SU-DHL-6 (cell line): ENCODE results near the gene PPP1CA.

ENCODE experiments used
- H2AFZ ChIP-seq: fragments of 200-600 bp; sonication (generic); 2 replicates; pipeline ENCODE4 v1.6.1; 2014; ENCODE audit warnings: low read depth, mild to moderate bottlenecking, moderate library complexity, mixed read lengths, antibody characterized with exemption, low read length; ENCODE audit not compliant: severe bottlenecking
- H3F3A ChIP-seq: fragments of 200-600 bp; shearing (Covaris generic); 2 replicates; pipeline ENCODE4 v1.6.0; 2016; ENCODE audit warnings: antibody characterized with exemption, mild to moderate bottlenecking; ENCODE audit not compliant: insufficient read depth
- H3K27ac ChIP-seq: fragments of 200-600 bp; sonication (generic); 2 replicates; pipeline ENCODE4 v1.5.1; 2016; ENCODE audit warnings: low read depth, mild to moderate bottlenecking, low read length, moderate library complexity, mixed read lengths
- H3K27me3 ChIP-seq: fragments of 200-600 bp; sonication (generic), shearing (Covaris generic); 2 replicates; pipeline ENCODE4 v1.6.0; 2014; ENCODE audit warnings: mild to moderate bottlenecking, low read length
- H3K36me3 ChIP-seq: fragments of 200-600 bp; sonication (generic); 2 replicates; pipeline ENCODE4 v1.6.1; 2014; ENCODE audit warnings: mild to moderate bottlenecking, low read length, mixed read lengths
- H3K4me2 ChIP-seq: fragments of 300-600, 200-600 bp; shearing (Covaris generic), sonication (generic); 2 replicates; pipeline ENCODE4 v1.6.0; 2014; ENCODE audit warnings: low read length, low read depth, mild to moderate bottlenecking; ENCODE audit not compliant: poor library complexity, severe bottlenecking
- H3K4me3 ChIP-seq: fragments of 200-600 bp; sonication (generic); 2 replicates; pipeline ENCODE4 v1.5.1; 2014; ENCODE audit warnings: antibody characterized with exemption, low read length, mild to moderate bottlenecking, mixed read lengths; ENCODE audit not compliant: insufficient read depth, poor library complexity, severe bottlenecking
- H3K79me2 ChIP-seq: fragments of 200-600 bp; sonication (generic); 2 replicates; pipeline ENCODE4 v1.6.1; 2014; ENCODE audit warnings: mild to moderate bottlenecking, low read length, moderate library complexity; ENCODE audit not compliant: insufficient read depth
- H3K9ac ChIP-seq: fragments of 200-600 bp; sonication (generic); 2 replicates; pipeline ENCODE4 v1.7.0; 2014; ENCODE audit warnings: mild to moderate bottlenecking, low read length
- H3K9me2 ChIP-seq: fragments of 200-600 bp; sonication (generic); replicated peaks from 2 replicates; pipeline ENCODE4 v1.6.1; 2014; ENCODE audit warnings: low read length; ENCODE audit not compliant: insufficient read depth
- H3K9me3 ChIP-seq: fragments of 200-600 bp; sonication (generic); 2 replicates; pipeline ENCODE4 v1.6.1; 2014; ENCODE audit warnings: low read length, mixed read lengths; ENCODE audit not compliant: insufficient read depth
- H4K20me1 ChIP-seq: fragments of 200-600 bp; sonication (generic); 2 replicates; pipeline ENCODE4 v1.6.1; 2014; ENCODE audit warnings: low read depth, mild to moderate bottlenecking, antibody characterized with exemption, low read length, moderate library complexity, mixed read lengths
- EZH2phosphoT487 ChIP-seq: fragments of 200-600 bp; sonication (generic), shearing (Covaris generic); conservative IDR thresholded peaks from 2 replicates; pipeline ENCODE4 v1.6.1; 2018; ENCODE audit warnings: mild to moderate bottlenecking, antibody characterized with exemption, low read length, moderate library complexity, mixed read lengths
- TF ChIP-seq, protein P1 (sequence below): fragments of 200-600 bp; sonication (generic); IDR thresholded peaks from one replicate; pipeline ENCODE4 v1.5.1; 2017; ENCODE audit warnings: antibody characterized with exemption, mild to moderate bottlenecking, low read length, moderate library complexity; ENCODE audit not compliant: insufficient read depth, poor library complexity, severe bottlenecking

The PPP1CA gene

DNA sequence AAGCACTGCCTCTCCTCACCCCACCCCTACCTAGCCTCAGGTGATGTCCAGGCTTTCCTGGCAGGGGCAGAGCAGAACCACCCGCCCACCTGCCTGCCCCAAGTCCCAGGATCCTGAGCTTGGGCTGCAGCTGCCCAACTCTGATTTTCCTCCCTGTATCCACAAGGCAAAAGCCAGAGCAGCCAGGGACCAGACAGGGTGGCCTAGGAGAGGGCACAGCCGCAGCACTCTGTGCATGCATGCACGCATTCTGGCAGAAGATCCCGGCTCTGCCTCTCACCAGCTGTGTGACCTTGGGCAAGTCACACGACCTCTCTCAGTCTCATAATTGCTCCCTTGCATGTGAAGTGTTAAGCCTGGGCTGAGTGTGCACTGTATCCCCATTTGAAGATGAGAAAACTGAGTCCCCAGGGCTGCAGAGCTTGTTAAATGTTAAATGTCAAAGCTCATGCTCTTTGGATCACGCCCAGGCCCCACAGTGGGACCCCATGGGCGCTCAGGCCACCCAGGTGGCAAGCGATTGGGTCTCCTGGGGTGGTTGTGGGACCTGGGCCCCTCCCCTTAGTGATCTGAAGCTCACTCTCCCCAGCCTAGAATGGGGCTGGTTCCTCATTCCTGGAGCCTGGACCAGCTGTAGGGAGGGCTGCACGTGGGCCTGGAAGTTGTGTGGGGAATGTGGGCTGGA is 11.0 kb upstream of the PPP1CA start:
- Histone ChIP-seq H4K20me1 (no peaks in the 10 kb centered on the region), H3K4me2 (no peak overlapping the region), H3K9me3 (no peaks in the 10 kb centered on the region), H3K4me3 (no peak overlapping the region), H2AFZ (no peak overlapping the region), H3F3A (peaks cover 22% of the 10 kb centered on the region), H3K79me2 (no peaks in the 10 kb centered on the region), H3K27me3 (no peaks in the 10 kb centered on the region), H3K9me2 (no peaks in the 10 kb centered on the region), H3K9ac (no peak overlapping the region), H3K27ac (no peak overlapping the region), H3K36me3 (no peaks in the 10 kb centered on the region)
- no peak for TF ChIP-seq EZH2phosphoT487
- TF ChIP-seq, protein P1, sequence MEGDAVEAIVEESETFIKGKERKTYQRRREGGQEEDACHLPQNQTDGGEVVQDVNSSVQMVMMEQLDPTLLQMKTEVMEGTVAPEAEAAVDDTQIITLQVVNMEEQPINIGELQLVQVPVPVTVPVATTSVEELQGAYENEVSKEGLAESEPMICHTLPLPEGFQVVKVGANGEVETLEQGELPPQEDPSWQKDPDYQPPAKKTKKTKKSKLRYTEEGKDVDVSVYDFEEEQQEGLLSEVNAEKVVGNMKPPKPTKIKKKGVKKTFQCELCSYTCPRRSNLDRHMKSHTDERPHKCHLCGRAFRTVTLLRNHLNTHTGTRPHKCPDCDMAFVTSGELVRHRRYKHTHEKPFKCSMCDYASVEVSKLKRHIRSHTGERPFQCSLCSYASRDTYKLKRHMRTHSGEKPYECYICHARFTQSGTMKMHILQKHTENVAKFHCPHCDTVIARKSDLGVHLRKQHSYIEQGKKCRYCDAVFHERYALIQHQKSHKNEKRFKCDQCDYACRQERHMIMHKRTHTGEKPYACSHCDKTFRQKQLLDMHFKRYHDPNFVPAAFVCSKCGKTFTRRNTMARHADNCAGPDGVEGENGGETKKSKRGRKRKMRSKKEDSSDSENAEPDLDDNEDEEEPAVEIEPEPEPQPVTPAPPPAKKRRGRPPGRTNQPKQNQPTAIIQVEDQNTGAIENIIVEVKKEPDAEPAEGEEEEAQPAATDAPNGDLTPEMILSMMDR: no peak

DNA sequence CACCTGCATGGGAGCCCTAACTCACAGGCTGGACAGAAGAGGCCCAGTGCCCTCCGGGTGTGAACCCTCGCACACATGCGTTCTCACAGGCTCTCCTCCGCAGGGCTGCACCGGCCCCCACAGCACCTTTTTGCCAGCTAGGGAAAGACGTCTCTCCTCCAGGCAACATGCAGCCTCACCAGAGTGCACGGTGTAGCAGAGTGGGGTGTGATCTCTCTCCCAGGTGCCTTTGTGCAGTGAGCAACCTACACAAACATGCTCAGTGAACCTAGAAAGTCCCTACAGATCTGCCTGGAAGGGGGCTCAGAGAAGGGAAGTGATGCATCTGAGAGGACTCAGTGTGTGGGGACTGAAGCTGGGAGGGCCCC is 10.1 kb upstream of the PPP1CA start:
- Histone ChIP-seq H3K9me2 (no peaks in the 10 kb centered on the region), H4K20me1 (no peaks in the 10 kb centered on the region), H3K4me2 (no peak overlapping the region), H3K27ac (no peak overlapping the region), H3K9me3 (no peaks in the 10 kb centered on the region), H2AFZ (no peak overlapping the region), H3K4me3 (no peak overlapping the region), H3K27me3 (no peaks in the 10 kb centered on the region), H3F3A (peaks cover 30% of the 10 kb centered on the region), H3K79me2 (no peaks in the 10 kb centered on the region), H3K9ac (no peak overlapping the region), H3K36me3 (no peaks in the 10 kb centered on the region)
- TF ChIP-seq, protein P1: no peak
- no peak for TF ChIP-seq EZH2phosphoT487

DNA sequence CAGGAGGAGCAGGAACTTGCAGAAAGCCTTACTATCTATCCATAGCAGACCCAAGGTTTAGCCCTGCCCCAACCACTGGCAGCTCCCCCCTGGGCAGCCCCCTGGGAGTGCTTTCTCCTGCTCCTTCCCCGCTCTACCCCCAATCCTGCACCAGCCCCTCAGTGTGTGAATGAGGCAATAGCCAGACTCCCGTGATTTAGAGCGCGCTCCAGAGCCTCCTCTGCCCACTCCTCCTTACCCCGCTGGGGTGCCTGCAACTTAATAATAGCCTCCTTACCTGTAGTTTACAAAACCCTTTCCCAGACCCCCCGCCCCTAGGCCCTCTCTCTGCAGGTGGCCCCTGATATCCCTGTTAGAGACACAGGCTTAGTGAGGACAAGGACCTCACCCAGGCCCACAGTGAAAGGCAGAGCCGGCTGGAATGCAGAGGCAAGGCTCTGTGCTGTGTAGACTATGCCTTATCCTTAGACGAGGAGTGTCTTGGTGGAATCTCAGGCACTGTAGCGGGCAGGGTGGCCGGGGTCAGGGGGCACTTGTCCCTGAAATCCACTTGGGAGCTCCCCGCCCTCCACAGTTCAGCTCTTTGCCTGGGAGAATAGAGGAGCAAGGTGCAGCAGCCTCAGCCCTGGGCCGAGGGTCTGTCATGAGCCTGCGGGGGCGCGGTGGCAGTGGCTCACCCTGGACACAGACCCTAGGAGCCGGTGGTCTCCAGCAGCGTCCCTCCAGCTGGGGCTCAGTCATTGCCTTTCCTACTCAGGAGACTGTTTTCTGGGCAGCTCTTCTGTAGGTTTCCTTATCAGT is 9.5 kb upstream of the PPP1CA start:
- Histone ChIP-seq H3K79me2 (no peaks in the 10 kb centered on the region), H3K4me2 (no peak overlapping the region), H2AFZ (no peak overlapping the region), H3F3A (peaks cover 31% of the 10 kb centered on the region), H3K27ac (no peak overlapping the region), H3K4me3 (no peak overlapping the region), H4K20me1 (no peaks in the 10 kb centered on the region), H3K9ac (no peak overlapping the region), H3K27me3 (no peaks in the 10 kb centered on the region), H3K36me3 (no peaks in the 10 kb centered on the region), H3K9me2 (no peaks in the 10 kb centered on the region), H3K9me3 (no peaks in the 10 kb centered on the region)
- TF ChIP-seq, protein P1: no peak
- no peak for TF ChIP-seq EZH2phosphoT487
